Dendritic cell treated with granulocyte-macrophage colony-stimulating factor and Interleukin-4, amounts not matched to agents 40 ng/mL and 50 ng/mL, for 4 days (primary cell): ENCODE data around the gene ARHGEF12.

ENCODE experiments used
- H3K27ac Mint-ChIP-seq: one replicate; pipeline ENCODE4 v1.8.0; 2022; ENCODE audit warnings: mild to moderate bottlenecking, mixed read lengths
- H3K27me3 Mint-ChIP-seq: one replicate; pipeline ENCODE4 v1.8.0; 2022; ENCODE audit warnings: mild to moderate bottlenecking, mixed read lengths
- H3K36me3 Mint-ChIP-seq: one replicate; pipeline ENCODE4 v1.8.0; 2022; ENCODE audit warnings: low read depth, mixed read lengths
- H3K4me1 Mint-ChIP-seq: one replicate; pipeline ENCODE4 v1.8.0; 2022; ENCODE audit warnings: low read depth, mixed read lengths
- H3K4me3 Mint-ChIP-seq: one replicate; pipeline ENCODE4 v1.8.0; 2022; ENCODE audit warnings: mild to moderate bottlenecking, moderate library complexity, mixed read lengths
- H3K9me3 Mint-ChIP-seq: one replicate; pipeline ENCODE4 v1.8.0; 2022; ENCODE audit warnings: mixed read lengths
- intact Hi-C: fragments of 100-400 bp; cut with micrococcal nuclease; formaldehyde crosslinking; loops from one replicate; pipeline ENCODE4 v1.15.0; 2022

ARHGEF12 gene

DNA sequence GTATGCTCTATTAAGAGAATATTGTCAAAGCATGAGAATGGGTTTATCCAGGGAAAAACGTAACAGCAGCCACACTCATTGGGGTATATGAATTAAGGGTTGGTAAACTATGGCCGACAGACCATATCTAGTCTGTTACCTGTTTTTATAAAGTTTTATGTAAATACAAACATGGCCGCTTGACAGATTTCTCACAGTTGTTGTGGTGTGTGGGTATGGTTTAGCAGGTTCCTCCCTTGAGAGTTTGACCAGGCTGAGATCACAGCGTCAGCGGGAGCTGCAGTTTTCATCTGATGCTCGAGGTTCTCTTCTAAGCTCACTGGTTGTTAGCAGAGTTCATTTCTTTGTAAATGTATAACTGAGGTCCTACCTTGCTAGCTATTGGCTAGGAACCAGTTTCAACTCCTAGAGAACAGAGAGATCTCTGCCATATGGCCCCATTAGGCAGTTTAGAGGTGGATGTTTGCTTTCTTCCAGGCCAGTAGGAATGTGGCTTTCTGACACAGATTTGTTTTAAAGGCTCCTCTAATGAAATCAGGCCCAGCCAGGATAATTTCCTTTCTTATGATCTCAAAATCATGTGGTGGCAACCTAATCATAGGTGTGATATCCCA lies 129.8 kb downstream of the ARHGEF12 start:
- Mint-ChIP-seq H3K4me1 (no peaks in the 10 kb centered on the region), H3K9me3 (no peaks in the 10 kb centered on the region), H3K4me3 (no peak overlapping the region), H3K27ac (no peak overlapping the region), H3K27me3 (peaks cover 3% of the 10 kb centered on the region), H3K36me3 (peaks cover 24% of the 10 kb centered on the region)
- intact Hi-C loops = no loop called here

DNA sequence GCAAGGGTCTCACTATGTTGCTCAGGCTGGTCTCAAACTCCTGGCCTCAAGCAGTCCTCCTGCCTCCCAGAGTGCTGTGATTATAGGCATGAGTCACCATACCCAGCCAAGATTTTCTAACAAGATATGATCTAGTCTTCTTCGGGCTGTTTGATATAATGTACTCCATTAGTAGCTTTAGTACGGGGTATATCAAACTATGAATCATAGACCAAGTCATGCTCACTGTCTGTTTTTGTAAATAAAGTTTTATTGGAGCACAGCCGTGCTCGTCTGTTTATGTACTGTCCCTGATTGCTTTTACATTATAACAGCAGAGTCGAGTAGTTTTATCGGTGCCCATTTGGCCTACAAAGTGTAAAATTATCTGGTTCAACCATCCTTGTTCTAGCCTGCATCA lies 131.4 kb downstream of the ARHGEF12 start:
- H3K4me3 Mint-ChIP-seq = no peak overlapping the region
- no peak overlapping the region for H3K27ac Mint-ChIP-seq
- peaks cover 6% of the 10 kb centered on the region for H3K27me3 Mint-ChIP-seq
- no peaks in the 10 kb centered on the region for H3K9me3 Mint-ChIP-seq
- intact Hi-C loops = no loop called here
- H3K4me1 Mint-ChIP-seq = no peaks in the 10 kb centered on the region
- H3K36me3 Mint-ChIP-seq = peaks cover 13% of the 10 kb centered on the region

DNA sequence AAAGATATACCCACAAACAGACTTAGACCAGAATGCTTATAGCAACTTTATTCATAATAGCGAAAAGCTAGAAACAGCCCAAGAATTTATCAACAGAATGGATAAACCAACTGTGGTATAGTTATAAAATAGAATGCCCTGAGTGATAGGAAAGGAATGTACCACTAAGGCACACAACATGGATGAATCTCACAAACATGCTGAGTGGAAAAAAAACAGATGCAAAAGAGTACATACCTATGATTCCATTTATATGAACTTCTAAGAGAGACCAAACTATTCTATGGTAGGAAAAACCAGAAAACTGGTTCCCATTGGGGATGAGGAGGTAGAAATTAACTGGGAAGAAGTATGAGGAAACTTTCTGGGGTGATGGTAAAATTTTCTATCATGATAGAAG lies 134.9 kb downstream of the ARHGEF12 start:
- H3K4me3 Mint-ChIP-seq = no peak overlapping the region
- H3K36me3 Mint-ChIP-seq = peaks cover 6% of the 10 kb centered on the region
- intact Hi-C loops = no loop called here

DNA sequence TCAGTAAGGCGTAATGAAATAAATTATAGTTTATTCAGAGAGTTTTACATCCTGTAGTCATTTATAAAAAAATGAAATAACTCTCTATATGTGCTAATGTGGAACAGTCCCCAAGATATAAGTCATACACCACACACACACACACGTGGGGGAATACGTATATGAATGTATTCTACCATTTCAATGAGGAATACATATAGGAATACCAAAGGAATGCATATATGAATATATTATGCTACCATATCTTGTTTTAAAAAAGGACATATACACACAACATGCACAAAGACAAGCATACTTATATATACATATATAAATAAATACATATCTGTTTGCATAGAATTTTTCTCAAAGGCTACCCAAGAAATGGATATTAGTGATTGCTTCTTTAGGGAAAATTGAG lies 135.8 kb downstream of the ARHGEF12 start:
- intact Hi-C loops = no loop called here
- Mint-ChIP-seq H3K4me3 (no peak overlapping the region), H3K9me3 (no peaks in the 10 kb centered on the region), H3K4me1 (no peaks in the 10 kb centered on the region), H3K36me3 (peaks cover 9% of the 10 kb centered on the region), H3K27me3 (peaks cover 7% of the 10 kb centered on the region), H3K27ac (no peak overlapping the region)

More for the DNA sequence above, 134.9 kb downstream of the ARHGEF12 start:
- Mint-ChIP-seq H3K27me3 (peaks cover 6% of the 10 kb centered on the region), H3K9me3 (no peaks in the 10 kb centered on the region), H3K27ac (no peak overlapping the region), H3K4me1 (no peaks in the 10 kb centered on the region)

DNA sequence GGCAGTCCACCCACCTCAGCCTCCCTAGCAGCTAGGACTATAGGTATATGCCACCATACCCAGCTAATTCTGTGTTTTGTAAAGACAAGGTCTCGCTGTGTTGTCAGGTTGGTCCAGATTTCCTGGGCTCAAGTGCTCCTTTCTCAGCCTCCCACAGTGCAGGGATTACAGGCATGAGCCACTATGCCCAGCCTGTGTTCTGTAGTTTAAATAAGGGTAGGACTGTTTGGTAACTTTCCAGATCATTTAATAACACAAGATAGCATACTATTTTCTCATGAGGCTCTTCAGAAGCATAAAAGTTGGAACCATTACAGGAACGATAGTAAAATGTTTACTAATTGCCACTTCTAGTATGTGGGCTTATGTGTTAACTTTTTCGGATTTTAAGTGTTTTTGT lies 137.3 kb downstream of the ARHGEF12 start:
- H3K27me3 Mint-ChIP-seq = peaks cover 7% of the 10 kb centered on the region
- H3K36me3 Mint-ChIP-seq = peaks cover 14% of the 10 kb centered on the region
- H3K4me1 Mint-ChIP-seq = no peaks in the 10 kb centered on the region
- no peaks in the 10 kb centered on the region for H3K9me3 Mint-ChIP-seq
- H3K4me3 Mint-ChIP-seq = no peak overlapping the region
- intact Hi-C loops = no loop called here
- no peak overlapping the region for H3K27ac Mint-ChIP-seq

DNA sequence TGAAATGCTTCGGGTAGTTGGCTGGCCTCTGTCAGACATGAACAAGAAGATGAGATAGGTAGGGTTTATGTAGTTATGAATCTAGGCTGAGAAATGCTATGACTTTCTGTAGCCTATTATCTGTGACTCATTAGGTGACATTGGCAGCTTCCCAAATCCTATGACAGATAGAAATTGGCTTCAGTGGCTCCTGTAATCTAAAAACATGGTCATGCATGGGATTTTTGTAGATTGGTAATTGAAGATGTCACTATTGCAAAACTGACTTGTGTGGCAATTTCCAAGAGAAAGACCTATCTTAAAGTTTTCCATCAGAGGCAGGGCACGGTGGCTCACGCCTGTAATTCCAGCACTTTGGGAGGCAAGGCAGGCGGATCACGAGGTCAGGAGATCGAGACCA lies 145.9 kb downstream of the ARHGEF12 start:
- no peak overlapping the region for H3K4me3 Mint-ChIP-seq
- peaks cover 3% of the 10 kb centered on the region for H3K36me3 Mint-ChIP-seq
- H3K27ac Mint-ChIP-seq = no peak overlapping the region
- H3K9me3 Mint-ChIP-seq = no peaks in the 10 kb centered on the region
- H3K4me1 Mint-ChIP-seq = no peaks in the 10 kb centered on the region
- peaks cover 11% of the 10 kb centered on the region for H3K27me3 Mint-ChIP-seq
- intact Hi-C loops = no loop called here

DNA sequence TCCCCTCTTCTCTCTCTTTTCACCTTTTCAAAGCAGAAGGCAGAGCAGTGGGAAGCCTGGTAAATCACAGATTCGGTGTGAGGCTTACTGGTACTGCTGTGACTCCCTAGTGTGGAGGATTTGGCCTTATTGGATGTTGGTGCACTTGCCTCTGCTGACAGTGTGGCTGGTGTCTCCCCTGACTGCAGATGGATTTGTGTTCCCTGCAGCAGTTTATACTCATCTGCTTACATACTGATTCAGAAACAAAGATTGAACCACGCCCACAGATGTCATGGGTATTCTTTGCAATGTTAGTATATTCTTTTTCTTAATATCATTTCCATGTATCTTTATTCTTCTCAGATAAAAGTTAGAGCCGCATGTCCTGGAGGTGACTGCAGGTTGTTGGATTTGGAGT lies 148.5 kb downstream of the ARHGEF12 start:
- peaks cover 20% of the 10 kb centered on the region for H3K27me3 Mint-ChIP-seq
- intact Hi-C loops = no loop called here
- H3K9me3 Mint-ChIP-seq = no peaks in the 10 kb centered on the region
- no peaks in the 10 kb centered on the region for H3K4me1 Mint-ChIP-seq
- no peaks in the 10 kb centered on the region for H3K36me3 Mint-ChIP-seq
- no peak overlapping the region for H3K4me3 Mint-ChIP-seq
- H3K27ac Mint-ChIP-seq = no peak overlapping the region

DNA sequence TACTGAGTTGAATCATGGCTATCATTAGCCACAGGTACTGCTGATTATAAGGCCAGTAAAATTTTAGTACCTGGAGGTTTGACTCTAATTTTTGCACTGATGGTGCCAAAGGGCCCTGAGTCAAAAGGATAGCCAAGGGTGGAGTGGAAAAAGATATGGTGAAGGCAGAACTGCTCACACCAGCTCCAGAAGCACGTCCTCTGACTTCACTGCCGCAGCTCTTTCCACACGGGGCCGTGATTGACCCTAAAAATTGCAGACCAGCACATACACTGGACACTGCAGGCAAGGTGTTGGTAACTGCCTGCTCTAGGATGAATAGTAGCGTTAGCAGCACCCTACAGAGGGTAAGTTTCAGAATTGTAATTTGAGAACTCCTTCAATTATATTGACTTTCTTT lies 149.9 kb downstream of the ARHGEF12 start:
- Mint-ChIP-seq H3K9me3 (no peaks in the 10 kb centered on the region), H3K4me3 (no peak overlapping the region), H3K27me3 (peaks cover 15% of the 10 kb centered on the region), H3K4me1 (no peaks in the 10 kb centered on the region), H3K36me3 (no peaks in the 10 kb centered on the region), H3K27ac (no peak overlapping the region)
- intact Hi-C loops = no loop called here

DNA sequence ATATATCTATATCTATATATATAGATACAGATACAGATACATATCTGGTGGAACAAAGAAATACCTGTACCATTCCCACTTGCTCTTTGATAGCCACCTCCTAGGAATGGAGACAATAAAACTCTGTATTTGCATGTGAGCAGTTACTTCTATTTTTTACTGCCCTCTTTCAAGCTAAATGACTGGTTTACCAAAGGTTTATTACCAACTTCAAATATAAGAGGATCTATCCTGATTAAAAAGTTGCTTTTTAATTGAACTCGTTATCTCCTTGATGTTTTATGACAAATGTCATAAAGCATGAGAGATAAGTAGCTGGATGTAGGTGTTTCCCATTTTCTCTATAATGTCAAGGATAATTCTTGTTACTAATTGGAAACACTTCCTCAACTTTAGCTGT lies 153.6 kb downstream of the ARHGEF12 start:
- no peak overlapping the region for H3K4me3 Mint-ChIP-seq
- H3K4me1 Mint-ChIP-seq = no peaks in the 10 kb centered on the region
- no peaks in the 10 kb centered on the region for H3K9me3 Mint-ChIP-seq
- no peaks in the 10 kb centered on the region for H3K36me3 Mint-ChIP-seq
- intact Hi-C loops = no loop called here
- peaks cover 21% of the 10 kb centered on the region for H3K27me3 Mint-ChIP-seq
- H3K27ac Mint-ChIP-seq = no peak overlapping the region

DNA sequence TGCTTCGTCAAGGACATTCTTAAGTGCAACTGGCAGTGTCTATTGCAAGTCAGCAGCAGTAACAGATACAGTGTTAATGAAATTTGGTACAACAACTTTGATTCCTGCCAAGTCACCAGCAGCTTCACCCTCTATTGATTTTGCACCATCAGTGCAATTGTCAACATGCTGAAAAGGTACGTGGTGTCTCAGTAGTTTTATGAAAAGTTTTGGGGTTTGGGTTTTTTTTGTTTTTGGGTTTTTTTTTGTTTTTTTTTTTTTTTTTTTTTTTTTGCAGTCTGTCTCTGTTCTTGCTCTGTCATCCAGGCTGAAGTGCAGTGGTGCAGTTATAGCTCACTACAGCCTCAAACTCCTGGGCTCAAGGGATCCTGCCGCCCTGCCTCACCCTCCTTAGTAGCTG lies 156.3 kb downstream of the ARHGEF12 start:
- H3K4me3 Mint-ChIP-seq = no peak overlapping the region
- H3K27ac Mint-ChIP-seq = no peak overlapping the region
- H3K27me3 Mint-ChIP-seq = peaks cover 25% of the 10 kb centered on the region
- H3K36me3 Mint-ChIP-seq = no peaks in the 10 kb centered on the region
- H3K9me3 Mint-ChIP-seq = no peaks in the 10 kb centered on the region
- intact Hi-C loops = no loop called here
- no peaks in the 10 kb centered on the region for H3K4me1 Mint-ChIP-seq

DNA sequence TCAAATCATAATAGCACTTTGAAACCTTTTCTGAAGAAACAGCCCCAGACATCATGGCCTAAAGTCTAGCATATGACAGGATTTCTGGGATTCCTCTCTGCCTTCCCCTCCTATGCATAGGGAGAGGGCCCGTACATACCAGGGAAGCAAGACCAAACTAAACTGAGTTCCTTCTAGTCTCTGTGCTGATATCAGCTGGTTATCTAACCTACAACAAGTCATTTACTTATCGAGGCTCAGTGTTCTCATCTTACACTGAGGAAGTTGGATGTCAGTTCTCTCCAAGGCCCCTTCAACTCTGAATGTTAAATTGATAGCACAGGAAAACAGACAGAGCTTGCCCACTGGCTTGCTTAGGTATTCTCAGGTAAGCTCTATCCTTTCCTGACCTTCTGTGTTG lies 158.4 kb downstream of the ARHGEF12 start:
- H3K27me3 Mint-ChIP-seq = peaks cover 22% of the 10 kb centered on the region
- no peak overlapping the region for H3K4me3 Mint-ChIP-seq
- H3K36me3 Mint-ChIP-seq = no peaks in the 10 kb centered on the region
- H3K9me3 Mint-ChIP-seq = no peaks in the 10 kb centered on the region
- H3K27ac Mint-ChIP-seq = no peak overlapping the region
- no peaks in the 10 kb centered on the region for H3K4me1 Mint-ChIP-seq
- intact Hi-C loops = no loop called here

DNA sequence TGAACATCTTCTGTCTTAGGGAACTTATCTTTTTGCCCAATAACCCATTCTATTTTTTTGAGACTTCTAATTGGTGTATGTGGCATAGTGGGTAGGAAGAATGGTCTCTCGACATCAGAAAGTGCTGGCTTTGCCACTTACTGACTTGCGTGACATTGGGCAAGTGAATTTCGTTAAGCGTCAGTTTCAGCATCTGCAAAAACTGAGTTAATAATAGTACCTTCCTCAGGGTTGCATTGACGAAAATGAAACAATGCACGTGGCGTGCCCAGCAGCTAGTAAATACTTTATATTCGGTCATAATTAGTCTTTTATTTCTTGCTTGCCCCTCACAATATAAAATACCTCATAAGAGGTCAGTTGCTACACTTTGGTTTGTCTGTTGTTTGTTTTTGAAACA lies 162.9 kb downstream of the ARHGEF12 start:
- Mint-ChIP-seq H3K27me3 (peaks cover 38% of the 10 kb centered on the region), H3K27ac (no peak overlapping the region), H3K9me3 (no peaks in the 10 kb centered on the region), H3K4me1 (no peaks in the 10 kb centered on the region), H3K4me3 (no peak overlapping the region), H3K36me3 (no peaks in the 10 kb centered on the region)
- intact Hi-C loops = no loop called here

DNA sequence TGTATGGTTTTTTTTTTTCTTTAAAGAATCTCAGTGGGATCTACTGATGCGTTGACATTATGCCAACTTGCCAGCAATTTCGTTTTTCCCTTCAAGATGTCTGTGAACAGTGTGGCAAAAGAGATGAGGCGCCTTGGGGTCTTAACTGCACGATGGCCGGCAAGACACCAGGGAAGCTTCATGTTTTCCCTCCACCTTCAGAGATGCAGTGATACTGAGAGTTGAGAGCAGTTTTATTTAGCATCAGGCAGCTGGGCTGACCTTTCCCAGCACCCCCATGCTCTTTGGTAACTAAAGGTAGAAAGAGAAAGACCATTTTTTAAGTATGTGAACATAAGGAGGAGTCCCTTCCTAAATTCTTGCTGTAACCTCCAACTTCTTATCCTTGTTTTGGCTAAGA lies 163.6 kb downstream of the ARHGEF12 start:
- Mint-ChIP-seq H3K4me1 (no peaks in the 10 kb centered on the region), H3K9me3 (no peaks in the 10 kb centered on the region), H3K27ac (no peak overlapping the region), H3K36me3 (no peaks in the 10 kb centered on the region), H3K4me3 (no peak overlapping the region), H3K27me3 (peaks cover 40% of the 10 kb centered on the region)
- intact Hi-C loops = no loop called here

DNA sequence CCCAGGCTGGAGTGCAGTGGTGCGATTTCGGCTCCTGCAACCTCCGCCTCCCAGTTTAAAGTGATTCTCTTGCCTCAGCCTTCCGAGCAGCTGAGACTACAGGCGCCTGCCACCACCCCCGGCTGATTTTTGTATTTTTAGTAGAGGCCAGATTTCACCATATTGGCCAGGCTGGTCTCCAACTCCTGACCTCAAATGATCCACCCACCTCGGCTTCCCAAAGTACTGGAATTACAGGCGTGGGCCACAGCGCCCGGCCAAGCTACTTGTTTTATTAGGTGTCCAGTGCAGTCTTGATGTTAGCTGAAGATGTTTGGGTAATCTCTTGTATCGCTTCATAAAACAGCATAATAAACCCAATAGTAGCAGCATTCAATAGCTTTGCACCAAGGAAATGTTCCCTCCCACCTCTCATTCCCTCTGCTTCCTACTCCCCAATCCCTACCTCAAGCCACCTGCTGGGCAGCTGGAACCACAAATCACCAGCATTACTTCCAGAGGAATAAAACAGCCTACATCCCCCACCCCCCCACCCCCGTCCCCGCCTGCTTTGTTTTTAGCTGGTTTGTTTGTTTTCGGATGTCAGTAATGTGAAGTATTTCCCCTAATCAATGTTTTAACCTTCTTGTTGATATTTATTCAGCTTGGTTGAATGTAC lies 164.3 kb downstream of the ARHGEF12 start:
- no peaks in the 10 kb centered on the region for H3K4me1 Mint-ChIP-seq
- intact Hi-C loops = no loop called here
- H3K4me3 Mint-ChIP-seq = no peak overlapping the region
- no peak overlapping the region for H3K27ac Mint-ChIP-seq
- peaks cover 39% of the 10 kb centered on the region for H3K27me3 Mint-ChIP-seq
- H3K36me3 Mint-ChIP-seq = no peaks in the 10 kb centered on the region
- no peaks in the 10 kb centered on the region for H3K9me3 Mint-ChIP-seq

DNA sequence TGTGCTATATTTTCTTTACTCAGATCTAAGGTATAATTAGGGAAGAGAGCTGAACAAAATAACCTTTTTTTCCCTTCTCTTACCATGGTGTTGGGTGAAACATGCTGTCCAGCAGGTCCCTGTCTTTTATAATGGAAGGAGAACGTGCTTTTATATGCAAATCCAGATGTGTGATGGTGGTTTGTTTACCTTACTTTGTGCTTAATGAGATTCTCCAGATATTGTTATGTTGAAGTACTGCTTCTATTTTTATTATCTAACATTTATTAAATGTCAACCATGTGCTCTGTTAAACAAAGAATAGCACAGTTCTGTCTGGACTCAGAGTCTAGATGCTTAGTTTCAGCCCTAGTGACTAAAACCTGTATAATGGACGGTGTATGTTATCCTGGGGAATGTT lies 165.2 kb downstream of the ARHGEF12 start:
- Mint-ChIP-seq H3K36me3 (no peaks in the 10 kb centered on the region), H3K4me1 (no peaks in the 10 kb centered on the region), H3K4me3 (no peak overlapping the region), H3K27me3 (peaks cover 43% of the 10 kb centered on the region), H3K27ac (no peak overlapping the region), H3K9me3 (no peaks in the 10 kb centered on the region)
- intact Hi-C loops = no loop called here
